WTC11 (cell line): Measurements from ENCODE around the gene CCDC172. TPM values are rescaled to one million over a fixed set of nuclear protein-coding genes. Genes with fewer than 3 reads are reported as not detected.
A peak's percentile ranks its signal among the peaks of the same experiment; 100 is the strongest.
"Not testable (repeated sequence)": the region's sequence is repeated elsewhere in the genome, so short reads cannot be mapped to it uniquely, and the experiment has no call there.

ENCODE experiments used
- ATAC-seq: fragments of 200-7000 bp; cut with Tn5 transposase; 2 replicates; pipeline ENCODE4 v1.10.0; 2021; ENCODE audit warnings: mild to moderate bottlenecking, moderate library complexity
- CTCF ChIA-PET: fragments of 300-600 bp; sonication (Branson Sonifier 250); formaldehyde crosslinking; loops from one replicate; lab custom pipeline; 2021; ENCODE audit warnings: antibody characterized with exemption; lab: Charles Lee
- POLR2A ChIA-PET: fragments of 350-600 bp; sonication (Branson Sonifier 250); formaldehyde crosslinking; loops from one replicate; lab custom pipeline; 2021; ENCODE audit warnings: antibody characterized with exemption; lab: Charles Lee
- DNase-seq: peaks from one replicate; pipeline ENCODE4 v3.0.0; 2021; ENCODE audit warnings: low spot score
- H3K27ac Mint-ChIP-seq: 2 replicates; pipeline ENCODE4 v1.8.0; 2021; ENCODE audit warnings: mixed read lengths
- H3K27me3 Mint-ChIP-seq: 2 replicates; pipeline ENCODE4 v1.8.0; 2021; ENCODE audit warnings: low read depth, mild to moderate bottlenecking, moderate library complexity, mixed read lengths
- H3K36me3 Mint-ChIP-seq: 2 replicates; pipeline ENCODE4 v1.8.0; 2021; ENCODE audit warnings: mixed read lengths
- H3K4me1 Mint-ChIP-seq: 2 replicates; pipeline ENCODE4 v1.8.0; 2022; ENCODE audit warnings: mixed read lengths
- H3K4me3 Mint-ChIP-seq: 2 replicates; pipeline ENCODE4 v1.8.0; 2021; ENCODE audit warnings: mild to moderate bottlenecking, moderate library complexity, mixed read lengths
- H3K9me3 Mint-ChIP-seq: 2 replicates; pipeline ENCODE4 v1.8.0; 2021; ENCODE audit warnings: mixed read lengths
- AFF4 ChIP-seq: sonication (generic); formaldehyde crosslinking; IDR thresholded peaks from 2 replicates; pipeline ENCODE4 v1.8.1; 2023; ENCODE audit warnings: mild to moderate bottlenecking, missing genetic modification reagents, borderline replicate concordance
- AR ChIP-seq: fragments of 250-450 bp; sonication (Bioruptor Pico); IDR thresholded peaks from 2 replicates; pipeline ENCODE4 v1.9.0; 2021; ENCODE audit warnings: mild to moderate bottlenecking
- ATF1 ChIP-seq: sonication (generic); formaldehyde crosslinking; IDR thresholded peaks from 2 replicates; pipeline ENCODE4 v1.8.1; 2023; ENCODE audit warnings: mild to moderate bottlenecking, moderate library complexity, missing genetic modification reagents
- CTCF ChIP-seq: fragments of 200-600 bp; IDR thresholded peaks from 2 replicates; pipeline ENCODE4 v1.8.0; 2022; ENCODE audit warnings: antibody characterized with exemption
- E2F5 ChIP-seq: sonication (generic); formaldehyde crosslinking; IDR thresholded peaks from 2 replicates; pipeline ENCODE4 v1.8.1; 2022; ENCODE audit warnings: mild to moderate bottlenecking, moderate library complexity, missing genetic modification reagents
- FOXP4 ChIP-seq: sonication (generic); formaldehyde crosslinking; IDR thresholded peaks from 2 replicates; pipeline ENCODE4 v1.8.0; 2022; ENCODE audit warnings: mild to moderate bottlenecking, missing genetic modification reagents
- GABPB1 ChIP-seq: sonication (generic); formaldehyde crosslinking; IDR thresholded peaks from 2 replicates; pipeline ENCODE4 v1.8.1; 2023; ENCODE audit warnings: mild to moderate bottlenecking, missing genetic modification reagents
- HMGA2 ChIP-seq: fragments of 250-450 bp; sonication (Bioruptor Pico); IDR thresholded peaks from 2 replicates; pipeline ENCODE4 v1.4.0; 2021; ENCODE audit warnings: mild to moderate bottlenecking, moderate library complexity
- SMAD4 ChIP-seq: sonication (generic); formaldehyde crosslinking; IDR thresholded peaks from 2 replicates; pipeline ENCODE4 v1.8.0; 2022; ENCODE audit warnings: mild to moderate bottlenecking, missing genetic modification reagents
- TP53 ChIP-seq: sonication (generic); formaldehyde crosslinking; IDR thresholded peaks from 2 replicates; pipeline ENCODE4 v1.8.1; 2023; ENCODE audit warnings: mild to moderate bottlenecking, missing genetic modification reagents
- ZNF219 ChIP-seq: sonication (generic); formaldehyde crosslinking; IDR thresholded peaks from 2 replicates; pipeline ENCODE4 v1.8.0; 2023; ENCODE audit warnings: missing genetic modification reagents, mild to moderate bottlenecking, borderline replicate concordance
- total RNA-seq: library from RNA; stranded (reverse); gene quantifications from 3 replicates; pipeline ENCODE4 v1.2.3, GENCODE V29; 2021

The CCDC172 gene
- total RNA-seq, 1 experiment from 2014 or later: 2.0 TPM

- no peak for TF ChIP-seq E2F5 (CRISPR knock-in tag)
Measured at GRCh38 chr10:116385311-116385710, 61.1 kb downstream of the CCDC172 start (continued).

- H3K27me3 Mint-ChIP-seq: no peaks in the 10 kb centered on the region
- ChIA-PET CTCF (interaction anchor here (0.9 to 1.4 kb wide), 6 partner anchors 24 to 305 kb away, joined by 3 to 6 read pairs (median 4); partner anchors contain the start of gene GFRA1), POLR2A (no interaction called here)
- no peaks in the 10 kb centered on the region for H3K9me3 Mint-ChIP-seq
- TF ChIP-seq AR (CRISPR knock-in tag): no peak
- TF ChIP-seq SMAD4 (CRISPR knock-in tag): no peak
- TF ChIP-seq CTCF: peak; percentile 57
- H3K4me3 Mint-ChIP-seq: no peak overlapping the region
- ATAC-seq: peak; percentile 50; the same call in 1 of the 2 replicates
- DNase-seq: no peak
- no peak overlapping the region for H3K27ac Mint-ChIP-seq
- no peaks in the 10 kb centered on the region for H3K36me3 Mint-ChIP-seq
- H3K4me1 Mint-ChIP-seq: peaks cover 24% of the 10 kb centered on the region
Measured at GRCh38 chr10:116385994-116386809, 62.0 kb downstream of the CCDC172 start.

GRCh38 chr10:116393246-116393831, 69.1 kb downstream of the CCDC172 start:
- H3K4me3 Mint-ChIP-seq, DNase-seq, CTCF ChIA-PET, ATAC-seq, H3K27ac Mint-ChIP-seq, H3K27me3 Mint-ChIP-seq, H3K36me3 Mint-ChIP-seq, POLR2A ChIA-PET: not testable (repeated sequence)
- H3K4me1 Mint-ChIP-seq: peaks cover 24% of the 10 kb centered on the region
- peaks cover 22% of the 10 kb centered on the region for H3K9me3 Mint-ChIP-seq

GRCh38 chr10:116395223-116395985, 71.2 kb downstream of the CCDC172 start:
- H3K27me3 Mint-ChIP-seq: peaks cover 4% of the 10 kb centered on the region; the same call in 1 of the 2 replicates
- no peak overlapping the region for H3K4me3 Mint-ChIP-seq
- DNase-seq: no peak
- no peak overlapping the region for H3K27ac Mint-ChIP-seq
- peaks cover 7% of the 10 kb centered on the region for H3K36me3 Mint-ChIP-seq
- ATAC-seq: no peak
- TF ChIP-seq GABPB1: no peak
- no peak for TF ChIP-seq ZNF219 (CRISPR knock-in tag)
- POLR2A ChIA-PET: no interaction called here
- CTCF ChIA-PET: no interaction called here
- peaks cover 22% of the 10 kb centered on the region for H3K9me3 Mint-ChIP-seq
- peaks cover 15% of the 10 kb centered on the region for H3K4me1 Mint-ChIP-seq

GRCh38 chr10:116398224-116398623, 74.0 kb downstream of the CCDC172 start:
- CTCF ChIA-PET: interaction anchor here (0.7 kb wide), 1 partner anchor 110 kb away, joined by 3 read pairs; no protein-coding TSS in a partner anchor
- Mint-ChIP-seq H3K9me3 (peaks cover 15% of the 10 kb centered on the region), H3K36me3 (no peaks in the 10 kb centered on the region), H3K4me1 (peaks cover 13% of the 10 kb centered on the region), H3K27me3 (no peaks in the 10 kb centered on the region; the same call in 1 of the 2 replicates), H3K4me3 (no peak overlapping the region), H3K27ac (no peak overlapping the region)
- POLR2A ChIA-PET: interaction anchor here (0.7 kb wide), 1 partner anchor 13 kb away, joined by 3 read pairs; no protein-coding TSS in a partner anchor
- ATAC-seq (peak; percentile 75), DNase-seq (no peak)
- TF ChIP-seq FOXP4: no peak
- no peak for TF ChIP-seq AFF4 (CRISPR knock-in tag)
- TF ChIP-seq ATF1 (CRISPR knock-in tag): no peak
- no peak for TF ChIP-seq HMGA2 (CRISPR knock-in tag)
- no peak for TF ChIP-seq TP53
